ENCODE results near the gene CDK8. TPM values are rescaled to one million over a fixed set of nuclear protein-coding genes. Genes with fewer than 3 reads are reported as not detected.

Gene CDK8
- total and polyA plus RNA-seq, 2 donors (not counting 3 experiments of a cell fraction or from before 2014, with no cell fraction given) = 12.2 to 13.3 TPM

DNA sequence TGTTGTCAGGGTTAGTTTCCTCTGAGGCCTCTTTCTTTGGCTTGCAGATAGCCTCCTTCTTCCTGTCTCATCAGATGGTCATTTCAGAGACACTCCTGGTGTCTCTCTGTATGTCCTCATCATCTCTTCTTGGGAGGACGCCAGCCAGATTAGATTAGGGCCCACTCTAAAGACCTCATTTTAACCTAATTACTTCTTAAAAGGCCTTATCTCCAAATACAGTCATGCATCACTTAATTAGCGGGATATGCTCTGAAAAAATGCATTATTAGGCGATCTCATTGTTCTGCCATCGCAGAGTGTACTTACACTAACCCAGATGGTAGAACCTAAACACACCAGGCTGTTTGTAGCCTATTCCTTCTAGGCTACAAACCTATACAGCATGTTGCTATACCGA, 89.0 kb downstream of the CDK8 start:
- Histone ChIP-seq H3K9me1 (replicated peaks; ENCODE audit: control insufficient read depth, extremely low read depth, insufficient read depth, low read length) (no peaks in the 10 kb centered on the region), H3K4me1 (ENCODE audit: control insufficient read depth, extremely low read depth, insufficient read depth, low read length) (no peaks in the 10 kb centered on the region), H3K9me3 (replicated peaks; ENCODE audit: control insufficient read depth, insufficient read depth, low read length) (no peaks in the 10 kb centered on the region), H3K36me3 (ENCODE audit: control insufficient read depth in 2 of 2, extremely low read depth in 1 of 2, insufficient read depth in 2 of 2, low read length in 2 of 2) (no peaks in the 10 kb centered on the region), H2AFZ (ENCODE audit: low read depth, low read length) (no peak overlapping the region), H4K20me1 (replicated peaks; ENCODE audit: control insufficient read depth, extremely low read depth, insufficient read depth, low read length) (no peaks in the 10 kb centered on the region), H3K4me3 (replicated peaks in 1 of 3; ENCODE audit: insufficient read depth in 1 of 3, low read depth in 1 of 3, low read length in 3 of 3) (no peak overlapping the region), H3K27ac (ENCODE audit: insufficient read depth, low read depth, low read length) (no peak overlapping the region), H3K4me2 (ENCODE audit: insufficient read depth, low read length) (no peak overlapping the region), H3K79me2 (ENCODE audit: control insufficient read depth, insufficient read depth, low read length) (no peaks in the 10 kb centered on the region), H3K27me3 (ENCODE audit: control insufficient read depth in 2 of 2, insufficient read depth in 2 of 2, low read length in 2 of 2) (no peaks in the 10 kb centered on the region), H3K9ac (replicated peaks; ENCODE audit: extremely low read depth, insufficient read depth, low read length) (no peak overlapping the region)
- POLR2A ChIA-PET = no interaction called here
- intact Hi-C loops (cut with micrococcal nuclease) = no loop called here
- CTCF ChIA-PET = no interaction called here
- dilution Hi-C loops (cut with MboI; ENCODE audit: extremely low pct_ligation_motif_present, low sequenced_read_pairs) = no loop called here
- TF ChIP-seq GATA2 (IDR thresholded peaks at IDR 0.05; ENCODE audit: insufficient read depth, insufficient read length, low read depth, low read length) (no peak), FOS (IDR thresholded peaks at IDR 0.05; ENCODE audit: borderline replicate concordance, insufficient read depth, low read length) (no peak), POLR2A (IDR thresholded peaks at IDR 0.05; ENCODE audit: low read depth, low read length) (no peak)
- TF ChIP-seq, protein P1, sequence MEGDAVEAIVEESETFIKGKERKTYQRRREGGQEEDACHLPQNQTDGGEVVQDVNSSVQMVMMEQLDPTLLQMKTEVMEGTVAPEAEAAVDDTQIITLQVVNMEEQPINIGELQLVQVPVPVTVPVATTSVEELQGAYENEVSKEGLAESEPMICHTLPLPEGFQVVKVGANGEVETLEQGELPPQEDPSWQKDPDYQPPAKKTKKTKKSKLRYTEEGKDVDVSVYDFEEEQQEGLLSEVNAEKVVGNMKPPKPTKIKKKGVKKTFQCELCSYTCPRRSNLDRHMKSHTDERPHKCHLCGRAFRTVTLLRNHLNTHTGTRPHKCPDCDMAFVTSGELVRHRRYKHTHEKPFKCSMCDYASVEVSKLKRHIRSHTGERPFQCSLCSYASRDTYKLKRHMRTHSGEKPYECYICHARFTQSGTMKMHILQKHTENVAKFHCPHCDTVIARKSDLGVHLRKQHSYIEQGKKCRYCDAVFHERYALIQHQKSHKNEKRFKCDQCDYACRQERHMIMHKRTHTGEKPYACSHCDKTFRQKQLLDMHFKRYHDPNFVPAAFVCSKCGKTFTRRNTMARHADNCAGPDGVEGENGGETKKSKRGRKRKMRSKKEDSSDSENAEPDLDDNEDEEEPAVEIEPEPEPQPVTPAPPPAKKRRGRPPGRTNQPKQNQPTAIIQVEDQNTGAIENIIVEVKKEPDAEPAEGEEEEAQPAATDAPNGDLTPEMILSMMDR (IDR thresholded peaks at IDR 0.05; ENCODE audit: extremely low read depth in 1 of 2, insufficient read depth in 1 of 2, low read depth in 1 of 2, low read length in 2 of 2) = no peak
- FAIRE-seq = no peak
- no peak for DNase-seq (ENCODE audit: low read depth, low spot score)
- BruUV-seq (replicated peaks) = no TSS peak

DNA sequence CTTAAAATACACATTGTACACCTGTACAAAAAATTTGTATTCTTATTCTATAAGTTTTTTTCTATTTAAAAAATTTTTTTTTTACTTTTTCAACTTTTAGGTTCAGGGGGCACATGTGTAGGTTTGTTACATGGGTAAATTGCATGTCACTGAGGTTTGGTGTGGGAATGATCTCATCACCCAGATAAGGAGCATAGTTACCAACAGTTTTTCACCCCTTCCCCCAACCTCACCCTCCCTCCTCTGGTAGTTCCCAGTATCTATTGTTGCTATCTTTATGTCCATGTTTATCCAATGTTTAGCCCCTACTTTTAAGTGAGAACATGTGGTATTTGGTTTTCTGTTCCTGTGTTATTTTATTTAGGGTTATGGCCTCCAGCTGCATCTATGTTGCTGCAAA, 89.9 kb downstream of the CDK8 start:
- Histone ChIP-seq H3K36me3 (ENCODE audit: control insufficient read depth in 2 of 2, extremely low read depth in 1 of 2, insufficient read depth in 2 of 2, low read length in 2 of 2) (no peaks in the 10 kb centered on the region), H3K9ac (replicated peaks; ENCODE audit: extremely low read depth, insufficient read depth, low read length) (no peak overlapping the region), H3K27ac (ENCODE audit: insufficient read depth, low read depth, low read length) (no peak overlapping the region), H2AFZ (ENCODE audit: low read depth, low read length) (no peak overlapping the region), H3K27me3 (ENCODE audit: control insufficient read depth in 2 of 2, insufficient read depth in 2 of 2, low read length in 2 of 2) (no peaks in the 10 kb centered on the region), H3K79me2 (ENCODE audit: control insufficient read depth, insufficient read depth, low read length) (no peaks in the 10 kb centered on the region), H3K9me1 (replicated peaks; ENCODE audit: control insufficient read depth, extremely low read depth, insufficient read depth, low read length) (no peaks in the 10 kb centered on the region), H3K4me3 (replicated peaks in 1 of 3; ENCODE audit: insufficient read depth in 1 of 3, low read depth in 1 of 3, low read length in 3 of 3) (no peak overlapping the region), H4K20me1 (replicated peaks; ENCODE audit: control insufficient read depth, extremely low read depth, insufficient read depth, low read length) (no peaks in the 10 kb centered on the region), H3K9me3 (replicated peaks; ENCODE audit: control insufficient read depth, insufficient read depth, low read length) (no peaks in the 10 kb centered on the region), H3K4me1 (ENCODE audit: control insufficient read depth, extremely low read depth, insufficient read depth, low read length) (no peaks in the 10 kb centered on the region), H3K4me2 (ENCODE audit: insufficient read depth, low read length) (no peak overlapping the region)
- no peak for DNase-seq (ENCODE audit: low read depth, low spot score)
- ChIA-PET CTCF (no interaction called here), POLR2A (no interaction called here)
- no TSS peak for BruUV-seq (replicated peaks)
- FAIRE-seq = no peak
- dilution Hi-C loops (cut with MboI; ENCODE audit: extremely low pct_ligation_motif_present, low sequenced_read_pairs) = no loop called here
- no peak for TF ChIP-seq FOS (IDR thresholded peaks at IDR 0.05; ENCODE audit: borderline replicate concordance, insufficient read depth, low read length)
- TF ChIP-seq POLR2A (IDR thresholded peaks at IDR 0.05; ENCODE audit: low read depth, low read length) = no peak
- TF ChIP-seq JUN (IDR thresholded peaks at IDR 0.05; ENCODE audit: borderline replicate concordance, insufficient read depth, insufficient read length, low read depth) = no peak
- no peak for TF ChIP-seq EZH2 (IDR thresholded peaks at IDR 0.05; ENCODE audit: borderline replicate concordance, low read depth, low read length, severe bottlenecking)
- no peak for TF ChIP-seq POLR2AphosphoS5 (IDR thresholded peaks at IDR 0.05; ENCODE audit: insufficient read depth, low read depth, low read length)
- TF ChIP-seq, protein P1 (IDR thresholded peaks at IDR 0.05; ENCODE audit: extremely low read depth in 1 of 2, insufficient read depth in 1 of 2, low read depth in 1 of 2, low read length in 2 of 2) = no peak
- no peak for TF ChIP-seq GATA2 (IDR thresholded peaks at IDR 0.05; ENCODE audit: insufficient read depth, insufficient read length, low read depth, low read length)
- no peak for TF ChIP-seq MYC (IDR thresholded peaks at IDR 0.05; ENCODE audit: low read depth, low read length)
- TF ChIP-seq, protein P2, sequence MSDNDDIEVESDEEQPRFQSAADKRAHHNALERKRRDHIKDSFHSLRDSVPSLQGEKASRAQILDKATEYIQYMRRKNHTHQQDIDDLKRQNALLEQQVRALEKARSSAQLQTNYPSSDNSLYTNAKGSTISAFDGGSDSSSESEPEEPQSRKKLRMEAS (IDR thresholded peaks at IDR 0.05; ENCODE audit: insufficient read depth, insufficient read length) = no peak
- intact Hi-C loops (cut with micrococcal nuclease) = no loop called here
